Kidney (tissue), 14 donors: ENCODE measurements around the gene MCF2L. TPM values are rescaled to one million over a fixed set of nuclear protein-coding genes. Genes with fewer than 3 reads are reported as not detected.

Experiments used
- DNase-seq, 5 donors: peaks; one replicate each; pipeline ENCODE4 v3.0.0-alpha.2; 2013 to 2020
- FAIRE-seq: peaks from 2 replicates; lab custom pipeline; 2012; peaks lifted over from hg19 to GRCh38; lab: Jason Lieb, UNC
- H3K27ac ChIP-seq, 2 donors: one replicate each; pipeline ENCODE4 v1.7.0; 2013; ENCODE audit warnings: low read depth in 2 of 2, low read length in 2 of 2, inconsistent platforms in 1 of 2
- H3K27me3 ChIP-seq: one replicate; pipeline ENCODE4 v1.7.1; 2013; ENCODE audit warnings: low read length, inconsistent platforms; ENCODE audit not compliant: control insufficient read depth, insufficient read depth
- H3K36me3 ChIP-seq, 3 donors: one replicate each; pipeline versions ENCODE4 v1.7.0 to v1.7.1; 2013; ENCODE audit warnings: low read length in 3 of 3, control low read depth in 1 of 3, inconsistent platforms in 1 of 3; ENCODE audit not compliant: insufficient read depth in 3 of 3, control insufficient read depth in 2 of 3
- H3K4me1 ChIP-seq, 3 donors: one replicate each; pipeline versions ENCODE4 v1.7.0 to v1.7.1; 2013; ENCODE audit warnings: low read length in 3 of 3, inconsistent platforms in 1 of 3, low read depth in 1 of 3; ENCODE audit not compliant: control insufficient read depth in 2 of 3, insufficient read depth in 2 of 3
- H3K4me3 ChIP-seq, 3 donors: one replicate each; pipeline versions ENCODE4 v1.7.0 to v1.8.1; 2013; ENCODE audit warnings: low read length in 3 of 3, control low read depth in 1 of 3, inconsistent platforms in 1 of 3
- H3K9ac ChIP-seq, 3 donors: one replicate each; pipeline versions ENCODE4 v1.7.0 to v1.7.1; 2013; ENCODE audit warnings: low read length in 3 of 3, control low read depth in 1 of 3, inconsistent platforms in 1 of 3
- H3K9me3 ChIP-seq, 3 donors: one replicate each; pipeline versions ENCODE4 v1.7.0 to v1.7.1; 2013; ENCODE audit warnings: low read length in 3 of 3, control low read depth in 1 of 3, inconsistent platforms in 1 of 3; ENCODE audit not compliant: control insufficient read depth in 2 of 3, insufficient read depth in 1 of 3
- CTCF ChIP-seq: IDR thresholded peaks from 3 replicates; pipeline ENCODE4 v1.5.1; 2012; ENCODE audit warnings: mild to moderate bottlenecking, moderate library complexity, borderline replicate concordance; ENCODE audit not compliant: insufficient read depth; ENCODE audit errors: extremely low read depth
- intact Hi-C: fragments of 100-400 bp; cut with DNase I; formaldehyde crosslinking; loops from one replicate; pipeline ENCODE4 v1.11.1; 2022
- polyA plus RNA-seq: library from polyadenylated mRNA; stranded (reverse); fragments of 350-450 nt; fragmentation: Illumina TruSeq; extraction: RNeasy Lipid Tissue Mini Kit (QIAGEN cat#74804); gene quantifications from one replicate; pipeline ENCODE4 v1.2.3, GENCODE V29; 2014; ENCODE audit warnings: low read depth, low replicate concordance; ENCODE audit not compliant: insufficient read depth
- total RNA-seq: library from RNA; stranded (reverse); fragmentation: NEBNext Ultra II Directional; extraction: Animal tissue kit (Norgen Biotek cat#: 25700); gene quantifications from one replicate; pipeline ENCODE4 v1.2.1, GENCODE V29; 2021
- donor health status: control.
- donor health status: control.
- donor health status: control.
- donor health status: control.
- donor health status: control.
- donor health status: DM: yes; HTN: yes; CAD: no.
- donor health status: Normal renal cell carcinoma (clear cell type).

Gene MCF2L
- total and polyA plus RNA-seq, 2 donors from 2014 or later = 12.1 to 61.9 TPM

DNA sequence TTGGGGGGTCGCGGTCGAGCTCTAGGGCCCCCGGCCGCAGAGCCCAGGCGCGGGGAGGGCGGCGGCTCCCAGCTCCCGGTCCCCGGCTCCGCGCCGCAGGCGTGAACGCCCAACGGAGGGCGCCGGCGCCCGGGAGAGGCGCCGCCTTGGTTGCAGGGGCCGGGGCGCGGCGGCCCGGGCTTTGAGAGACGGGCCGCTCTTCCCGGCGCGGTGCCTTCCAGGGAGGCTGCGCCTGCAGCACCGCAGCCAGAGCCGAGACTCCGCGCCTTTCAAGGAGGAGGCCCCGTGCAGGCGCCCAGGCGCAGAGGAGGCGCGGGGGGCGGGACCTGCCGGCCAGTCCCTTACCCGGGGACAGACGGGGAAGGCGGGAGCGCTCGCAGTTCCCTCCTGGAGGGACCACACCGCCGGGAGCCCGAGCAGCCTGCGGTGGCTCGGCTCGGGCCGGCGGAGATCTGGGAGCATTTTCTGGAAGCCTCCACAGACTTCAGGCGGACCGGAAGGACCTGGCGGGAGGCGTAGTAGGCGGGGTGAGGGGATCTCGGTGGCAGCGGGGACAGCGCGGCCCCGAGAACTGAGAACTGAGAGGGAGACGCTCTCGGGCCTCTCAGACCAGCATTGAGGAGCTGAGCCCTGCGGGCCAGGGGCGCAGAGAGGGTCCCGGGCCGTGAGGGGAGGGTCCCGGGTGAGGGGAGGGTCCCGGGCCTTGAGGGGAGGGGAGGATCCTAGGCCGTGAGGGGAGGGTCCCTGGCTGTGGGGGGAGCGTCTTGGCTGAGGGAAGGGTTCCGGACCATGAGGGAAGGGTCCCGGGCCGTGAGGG, 25.5 kb upstream of the MCF2L start:
- peak overlapping the region; percentile 22 to 27 for H3K27ac ChIP-seq
- no peak for TF ChIP-seq CTCF
- FAIRE-seq = no peak
- H3K4me3 ChIP-seq = peak overlapping the region; percentile 30 to 67 (median 53)
- peak; percentile 69 to 86 (median 76) for DNase-seq
- H3K9me3 ChIP-seq = no peaks in the 10 kb centered on the region
- peaks cover 0 to 7% (median 0%) of the 10 kb centered on the region in 3 donors for H3K4me1 ChIP-seq
- peak overlapping the region in 2 of 3 donors; percentile 21 to 55 for H3K9ac ChIP-seq
- intact Hi-C loops = no loop called here
- H3K27me3 ChIP-seq = no peaks in the 10 kb centered on the region
- no peaks in the 10 kb centered on the region for H3K36me3 ChIP-seq

GRCh38 chr13:112947796-112948195, 21.2 kb upstream of the MCF2L start:
- Histone ChIP-seq H3K27me3 (no peaks in the 10 kb centered on the region), H3K4me3 (no peak overlapping the region), H3K9ac (no peak overlapping the region), H3K9me3 (no peaks in the 10 kb centered on the region), H3K36me3 (no peaks in the 10 kb centered on the region), H3K27ac (no peak overlapping the region), H3K4me1 (peaks cover 0 to 11% (median 7%) of the 10 kb centered on the region in 3 donors)
- DNase-seq = peak in 1 of 5 donors; percentile 31
- no peak for FAIRE-seq
- no peak for TF ChIP-seq CTCF
- intact Hi-C loops = no loop called here

- no peaks in the 10 kb centered on the region for H3K27me3 ChIP-seq
- peak overlapping the region in 1 of 2 donors; percentile 27 for H3K27ac ChIP-seq
- peaks cover 0 to 21% (median 0%) of the 10 kb centered on the region in 3 donors for H3K4me1 ChIP-seq
- H3K9ac ChIP-seq = no peak overlapping the region
- no peak for DNase-seq
- intact Hi-C loops = no loop called here
- no peak for FAIRE-seq
- no peak for TF ChIP-seq CTCF
- no peaks in the 10 kb centered on the region for H3K9me3 ChIP-seq
- no peak overlapping the region for H3K4me3 ChIP-seq
- H3K36me3 ChIP-seq = no peaks in the 10 kb centered on the region
Observed at GRCh38 chr13:112951674-112952371, 17.2 kb upstream of the MCF2L start.
